DMS53 treated with DMSO at 0.1 percent for 48 hours (cell line): ENCODE measurements around the gene TTLL10.
A peak's percentile ranks its signal among the peaks of the same experiment; 100 is the strongest.
"Not testable (repeated sequence)": the region's sequence is repeated elsewhere in the genome, so short reads cannot be mapped to it uniquely, and the experiment has no call there.

Experiments used
- DNase-seq: peaks from one replicate; lab custom pipeline; 2025; ENCODE audit not compliant: unreplicated experiment; lab: John Stamatoyannopoulos, UW

TTLL10 gene

DNA sequence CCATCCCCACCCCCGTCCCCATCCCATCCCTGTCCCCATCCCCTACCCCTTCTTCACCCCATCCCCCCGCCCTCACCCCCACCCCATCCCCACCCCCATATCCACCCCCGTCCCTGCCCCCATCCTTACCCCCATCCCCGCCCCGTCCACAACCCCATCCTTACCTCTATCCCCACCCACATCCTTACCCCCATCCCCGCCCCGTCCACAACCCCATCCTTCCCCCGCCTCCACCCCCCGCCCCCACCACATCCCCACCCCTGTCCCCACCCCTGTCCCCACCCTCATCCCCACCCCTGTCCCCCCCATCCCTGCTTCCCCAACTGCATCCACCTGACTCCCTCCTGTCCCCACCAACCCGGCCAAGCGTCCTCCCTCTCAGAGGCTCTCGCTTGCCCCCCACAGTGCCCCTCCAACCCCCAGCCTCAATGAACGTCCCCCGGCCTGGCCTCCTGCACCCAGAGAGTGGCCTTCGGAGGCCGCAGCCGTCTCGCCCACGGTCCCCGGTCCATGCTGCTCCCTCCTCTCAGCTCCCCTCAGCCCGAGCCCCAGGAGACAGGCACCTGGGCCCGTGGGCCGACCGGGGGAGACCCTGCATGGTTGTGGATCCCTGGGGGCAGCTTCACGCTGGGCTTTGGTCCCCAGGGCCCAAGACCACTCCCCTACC is 32.3 kb upstream of the TTLL10 start:
- no peak for DNase-seq

DNA sequence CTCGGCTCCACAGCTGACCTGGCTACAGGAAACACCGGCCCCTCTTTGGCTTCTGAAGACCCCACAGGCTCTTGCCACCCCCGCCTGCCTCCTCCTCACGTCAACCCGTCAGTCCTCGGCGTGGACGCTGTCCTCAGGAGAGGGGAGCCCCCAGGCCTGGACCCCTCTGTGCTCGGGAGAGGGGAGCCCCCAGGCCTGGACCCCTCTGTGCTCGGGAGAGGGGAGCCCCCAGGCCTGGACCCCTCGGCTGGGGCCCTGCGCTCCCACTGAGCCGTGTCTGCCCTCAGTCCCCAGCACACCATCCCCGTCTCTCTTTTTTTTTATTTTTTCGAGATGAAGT is 31.8 kb upstream of the TTLL10 start:
- no peak for DNase-seq

DNA sequence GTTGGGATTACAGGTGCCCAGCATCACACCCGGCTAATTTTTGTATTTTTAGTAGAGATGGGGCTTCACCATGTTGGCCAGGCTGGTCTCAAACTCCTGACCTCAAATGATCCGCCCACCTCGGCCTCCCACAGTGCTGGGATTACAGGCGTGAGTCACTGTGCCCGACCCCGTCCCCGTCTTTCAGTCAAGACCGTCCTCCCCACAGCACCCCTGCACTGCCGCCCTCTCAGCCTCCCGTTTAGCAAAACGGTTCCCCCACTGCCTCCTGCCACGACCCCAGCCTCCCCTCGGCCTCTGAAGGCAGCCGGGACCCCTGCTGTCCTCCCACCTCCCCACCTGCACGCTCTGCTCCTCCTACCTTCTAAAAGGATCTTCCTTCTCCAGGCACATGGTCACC is 31.3 kb upstream of the TTLL10 start:
- not testable (repeated sequence) for DNase-seq

GRCh38 chr1:1142844-1143243 is 30.8 kb upstream of the TTLL10 start:
- no peak for DNase-seq

GRCh38 chr1:1143636-1144035 is 30.0 kb upstream of the TTLL10 start:
- no peak for DNase-seq

DNA sequence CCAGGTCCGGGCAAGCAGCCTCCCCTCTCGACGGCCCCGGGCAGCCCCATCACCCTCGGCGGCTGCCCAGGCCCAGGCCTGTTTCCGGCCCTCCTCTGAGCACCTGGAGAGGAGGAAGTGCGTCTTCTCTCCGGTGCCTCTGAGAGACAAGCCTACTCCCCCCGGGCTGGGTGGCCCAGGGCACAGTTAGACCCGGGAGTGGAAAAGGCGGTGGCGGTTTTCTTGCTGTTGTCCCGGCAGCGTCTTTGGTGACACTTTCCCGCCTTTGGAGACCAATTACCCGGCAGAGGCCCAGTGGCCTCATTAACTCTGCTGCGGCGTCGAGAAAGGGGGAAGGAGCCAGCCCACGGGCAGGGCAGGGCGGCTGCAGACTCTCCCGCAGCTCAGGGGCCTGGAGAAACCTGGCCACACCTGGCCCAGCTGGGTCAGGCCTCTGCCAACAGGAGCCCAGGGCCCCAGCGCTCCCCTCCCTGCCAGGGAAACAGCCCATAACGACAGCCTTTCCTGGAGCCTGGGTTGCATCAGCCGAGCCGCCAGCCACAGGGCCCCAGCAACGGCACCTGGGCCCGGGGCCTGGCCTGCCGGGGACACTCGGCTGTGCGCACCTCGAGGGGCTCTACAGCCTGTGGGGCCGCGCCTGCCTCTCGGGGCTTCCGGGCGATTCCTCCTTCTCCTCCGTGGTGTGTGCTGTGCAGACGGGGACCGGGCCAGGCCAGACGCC is 29.4 kb upstream of the TTLL10 start:
- DNase-seq: peak; percentile 65

GRCh38 chr1:1144843-1145546 is 28.7 kb upstream of the TTLL10 start:
- no peak for DNase-seq

DNA sequence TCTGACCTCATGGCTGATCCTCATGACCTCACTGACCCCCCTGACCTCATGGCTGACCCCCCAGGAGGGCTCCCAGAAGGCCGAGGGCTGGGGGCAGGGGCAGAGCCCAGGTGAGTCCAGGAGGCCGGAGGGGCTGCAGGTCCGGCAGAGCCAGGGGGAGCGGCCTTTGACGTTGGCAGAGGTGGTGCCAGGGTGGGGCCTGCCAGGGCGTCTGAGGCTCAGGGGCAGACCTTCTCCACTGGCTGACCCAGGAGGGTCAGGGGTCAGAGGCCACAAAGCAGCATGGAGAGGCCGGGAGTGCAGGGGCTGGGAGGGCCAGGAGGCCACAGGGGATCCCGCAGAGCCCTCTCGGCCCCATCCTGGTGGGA is 28.1 kb upstream of the TTLL10 start:
- DNase-seq: no peak

GRCh38 chr1:1146026-1146425 is 27.7 kb upstream of the TTLL10 start:
- no peak for DNase-seq

- DNase-seq: no peak
These were observed 27.1 kb upstream of the TTLL10 start for GRCh38 chr1:1146596-1146995.

DNA sequence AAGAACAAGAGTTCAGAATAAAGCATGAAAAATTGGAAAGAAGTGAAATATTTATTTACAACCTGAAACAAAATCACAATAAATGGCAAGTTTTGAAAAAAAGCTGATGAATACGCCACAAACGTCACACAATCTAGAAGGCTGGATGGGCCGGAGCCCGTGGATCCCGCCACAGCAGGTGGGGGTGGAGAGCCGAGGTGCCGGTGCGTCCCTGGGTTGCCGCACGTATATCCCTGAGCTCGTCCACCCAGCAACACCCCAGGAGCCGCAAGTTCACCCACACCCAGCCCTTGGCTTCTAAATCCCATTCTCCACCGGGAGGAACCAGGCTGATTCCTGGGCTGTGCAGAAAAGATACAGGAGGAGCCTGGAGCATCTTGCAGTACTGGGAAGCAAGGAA is 25.6 kb upstream of the TTLL10 start:
- no peak for DNase-seq

GRCh38 chr1:1148569-1148968 is 25.1 kb upstream of the TTLL10 start:
- no peak for DNase-seq

- DNase-seq: no peak
These were observed 24.3 kb upstream of the TTLL10 start for GRCh38 chr1:1149416-1149815.

DNA sequence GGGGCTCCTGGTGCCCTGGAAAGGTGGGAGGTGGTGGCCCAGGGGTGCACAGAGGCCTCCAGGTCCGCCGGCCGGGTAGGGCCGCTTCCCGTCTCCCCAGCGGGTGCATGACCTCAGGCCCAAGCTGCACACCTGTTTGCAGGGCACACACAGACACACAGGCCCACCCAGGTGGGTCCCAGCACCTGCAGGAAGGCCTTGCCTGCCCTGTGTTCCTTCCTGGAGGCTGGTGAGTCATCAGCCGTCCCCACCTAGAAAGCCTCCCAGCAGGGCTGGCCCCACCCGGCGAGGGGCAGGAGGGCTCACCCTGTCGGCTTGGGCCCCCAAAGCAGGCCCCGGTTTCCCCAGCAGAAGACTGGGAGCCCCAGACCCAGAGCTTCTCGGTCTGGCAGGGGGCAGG is 23.6 kb upstream of the TTLL10 start:
- DNase-seq: peak; percentile 6

DNA sequence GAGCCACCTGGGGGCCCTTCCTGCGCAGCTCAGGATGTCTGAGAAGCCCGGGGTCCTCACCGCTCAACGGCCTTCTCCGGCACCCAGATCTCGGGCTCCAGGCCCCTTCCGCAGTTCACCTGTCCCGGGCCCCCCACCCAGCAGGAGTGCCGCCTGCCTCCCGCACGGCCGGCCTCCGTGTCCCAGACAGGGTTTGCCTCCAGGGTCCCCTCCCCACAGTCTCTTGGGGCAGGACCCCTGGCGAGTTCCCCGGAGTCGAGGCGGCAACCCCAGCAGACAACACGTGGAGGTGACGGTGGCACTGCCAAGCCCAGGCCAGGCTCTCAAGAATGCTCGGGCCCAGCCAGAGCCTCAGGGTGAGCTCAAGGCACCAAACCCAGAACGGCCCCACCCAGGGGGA is 22.4 kb upstream of the TTLL10 start:
- DNase-seq: no peak

DNA sequence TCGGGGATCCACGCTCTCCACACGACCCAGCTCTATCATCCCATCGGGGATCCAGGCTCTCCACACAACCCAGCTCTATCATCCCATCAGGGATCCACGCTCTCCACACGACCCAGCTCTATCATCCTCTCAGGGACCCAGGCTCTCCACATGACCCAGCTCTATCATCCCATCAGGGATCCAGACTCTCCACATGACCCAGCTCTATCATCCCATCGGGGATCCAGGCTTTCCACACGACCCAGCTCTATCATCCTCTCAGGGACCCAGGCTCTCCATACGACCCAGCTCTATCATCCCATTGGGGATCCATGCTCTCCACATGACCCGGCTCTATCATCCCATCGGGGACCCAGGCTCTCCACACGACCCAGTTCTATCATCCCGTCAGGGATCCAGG is 21.2 kb upstream of the TTLL10 start:
- not testable (repeated sequence) for DNase-seq

DNA sequence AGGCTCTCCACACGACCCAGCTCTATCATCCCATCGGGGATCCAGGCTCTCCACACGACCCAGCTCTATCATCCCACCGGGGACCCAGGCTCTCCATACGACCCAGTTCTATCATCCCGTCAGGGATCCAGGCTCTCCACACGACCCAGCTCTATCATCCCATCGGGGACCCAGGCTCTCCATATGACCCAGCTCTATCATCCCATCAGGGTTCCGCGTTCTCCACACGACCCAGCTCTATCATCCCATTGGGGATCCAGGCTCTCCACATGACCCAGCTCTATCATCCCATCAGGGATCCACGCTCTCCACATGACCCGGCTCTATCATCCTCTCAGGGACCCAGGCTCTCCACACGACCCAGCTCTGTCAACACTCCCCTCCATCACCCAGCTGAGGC is 20.5 kb upstream of the TTLL10 start:
- not testable (repeated sequence) for DNase-seq

- peak; percentile 7 for DNase-seq
These were observed 19.8 kb upstream of the TTLL10 start for GRCh38 chr1:1153874-1154273.

GRCh38 chr1:1155258-1155657 is 18.4 kb upstream of the TTLL10 start:
- no peak for DNase-seq

DNA sequence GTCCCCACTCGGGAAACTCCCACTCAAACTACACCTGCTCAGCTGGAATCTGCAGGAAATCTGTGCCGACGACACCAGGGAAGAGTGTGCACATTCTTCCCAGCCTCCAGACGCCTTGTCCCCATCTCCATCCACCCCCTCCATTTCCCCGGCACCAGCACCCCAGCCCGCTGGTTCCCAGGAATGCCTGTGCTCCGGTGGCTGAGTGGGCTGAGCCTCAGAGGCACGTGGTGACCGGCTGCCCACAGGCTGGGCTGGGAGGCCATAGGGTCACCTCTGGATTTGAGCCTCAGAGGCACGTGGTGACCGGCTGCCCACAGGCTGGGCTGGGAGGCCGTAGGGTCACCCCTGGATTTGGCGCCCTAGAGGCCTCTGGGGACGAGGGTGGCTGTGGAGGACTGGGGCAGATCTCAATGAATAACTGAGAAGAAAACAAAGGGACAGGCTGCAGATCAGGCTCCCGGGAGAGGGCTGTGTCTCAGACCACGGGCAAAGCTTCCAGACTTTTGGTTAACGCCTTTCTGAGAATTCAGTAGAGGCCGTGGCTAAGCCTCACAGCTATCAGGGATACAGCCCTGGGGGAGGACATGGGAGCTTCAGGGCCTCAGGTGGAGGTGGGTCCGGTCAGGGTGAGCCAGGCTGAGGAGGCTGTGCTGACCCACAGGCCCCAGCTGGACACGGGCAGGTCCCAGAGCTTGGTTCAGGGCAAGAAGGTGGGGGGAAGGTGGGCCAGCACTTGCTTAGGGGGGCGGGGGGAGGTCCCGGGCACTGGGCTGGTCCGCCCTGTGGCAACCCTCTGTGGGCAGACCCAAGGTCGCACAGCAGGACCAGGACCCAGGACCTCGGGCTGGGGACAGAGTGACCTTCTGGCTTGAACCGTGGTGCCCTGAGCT is 17.3 kb upstream of the TTLL10 start:
- no peak for DNase-seq

GRCh38 chr1:1157033-1157365 is 16.7 kb upstream of the TTLL10 start:
- DNase-seq: no peak
